ENCODE data around the gene FAM131B. TPM values are rescaled to one million over a fixed set of nuclear protein-coding genes. Genes with fewer than 3 reads are reported as not detected.

The FAM131B gene
- total RNA-seq, 1 donor from 2014 or later: 15.5 TPM

DNA sequence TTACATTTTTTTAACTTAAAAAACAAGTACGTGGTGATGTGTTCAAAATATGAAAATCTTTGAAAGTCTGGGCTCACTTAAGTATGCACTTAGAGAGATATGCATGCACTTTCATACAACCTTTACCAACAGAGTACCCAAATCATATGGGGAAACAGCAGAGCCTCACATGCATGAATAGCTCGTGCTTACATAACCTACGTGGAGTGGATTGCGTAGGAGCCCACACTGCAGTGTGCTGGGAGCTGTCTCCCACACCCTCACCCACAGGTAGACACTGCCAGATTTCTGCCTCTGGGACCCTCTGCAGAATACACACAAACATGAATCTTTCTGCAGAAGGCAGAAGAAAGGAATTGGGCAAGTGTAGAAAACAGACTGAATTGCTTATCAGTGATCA, 46.0 kb downstream of the FAM131B start:
- Mint-ChIP-seq H3K4me3 (no peak overlapping the region), H3K27ac (ENCODE audit: unreplicated experiment) (no peak overlapping the region), H3K9me3 (no peaks in the 10 kb centered on the region), H3K27me3 (ENCODE audit: low read depth) (no peaks in the 10 kb centered on the region), H3K4me1 (no peaks in the 10 kb centered on the region), H3K36me3 (ENCODE audit: low read depth) (peaks cover 14% of the 10 kb centered on the region)
- DNase-seq (ENCODE audit: low read depth, low spot score): no peak
- TF ChIP-seq CTCF (conservative IDR thresholded peaks at IDR 0.05): no peak

DNA sequence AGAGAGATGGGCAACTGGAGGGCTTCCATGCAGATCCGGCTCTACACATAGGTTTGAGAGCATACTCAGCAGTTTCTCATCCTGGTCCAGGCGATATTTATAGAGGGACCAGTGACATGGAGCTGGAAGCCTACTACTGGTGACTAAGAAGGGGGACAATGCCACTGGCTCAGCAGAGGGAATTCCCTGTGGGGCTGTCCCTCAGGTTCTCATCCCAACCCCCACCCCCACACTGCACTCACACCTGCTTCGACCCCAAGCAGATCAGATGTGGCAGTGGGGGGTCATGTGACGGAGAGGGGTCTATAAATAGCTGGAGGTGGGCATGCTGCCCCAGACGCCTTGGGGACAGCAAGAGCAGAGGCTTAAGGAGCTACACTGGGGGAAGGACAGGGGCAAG, 46.7 kb downstream of the FAM131B start, which contains the start of gene CLCN1:
Gene CLCN1 (plus strand): TSS at position 336 of the 400 bp plus-strand sequence. CDS start 102 bp downstream, outside the sequence.
- DNase-seq (ENCODE audit: low read depth, low spot score): no peak
- H3K4me3 Mint-ChIP-seq: no peak within 1 kb of the TSS
- H3K36me3 Mint-ChIP-seq (ENCODE audit: low read depth): peaks cover 17% of the 10 kb centered on the region
- no peak for TF ChIP-seq CTCF (conservative IDR thresholded peaks at IDR 0.05)
- no peaks in the 10 kb centered on the region for H3K4me1 Mint-ChIP-seq
- no peaks in the 10 kb centered on the region for H3K27me3 Mint-ChIP-seq (ENCODE audit: low read depth)
- no peaks in the 10 kb centered on the region for H3K9me3 Mint-ChIP-seq
- peak within 1 kb of the TSS; percentile 5 for H3K27ac Mint-ChIP-seq (ENCODE audit: unreplicated experiment)

- Mint-ChIP-seq H3K4me3 (no peak overlapping the region), H3K4me1 (no peaks in the 10 kb centered on the region), H3K27ac (ENCODE audit: unreplicated experiment) (no peak overlapping the region), H3K36me3 (ENCODE audit: low read depth) (peaks cover 19% of the 10 kb centered on the region), H3K27me3 (ENCODE audit: low read depth) (no peaks in the 10 kb centered on the region), H3K9me3 (no peaks in the 10 kb centered on the region)
- no peak for DNase-seq (ENCODE audit: low read depth, low spot score)
- TF ChIP-seq CTCF (conservative IDR thresholded peaks at IDR 0.05): no peak
These were observed 48.4 kb downstream of the FAM131B start for GRCh38 chr7:143314127-143314526.

- no peak overlapping the region for H3K4me3 Mint-ChIP-seq
- TF ChIP-seq CTCF (conservative IDR thresholded peaks at IDR 0.05): no peak
These were observed 53.9 kb downstream of the FAM131B start for GRCh38 chr7:143308632-143309031.

GRCh38 chr7:143305423-143306070, 57.0 kb downstream of the FAM131B start:
- TF ChIP-seq CTCF (conservative IDR thresholded peaks at IDR 0.05): peak; percentile 70
- Mint-ChIP-seq H3K4me1 (no peaks in the 10 kb centered on the region), H3K27ac (ENCODE audit: unreplicated experiment) (no peak overlapping the region), H3K36me3 (ENCODE audit: low read depth) (peaks cover 38% of the 10 kb centered on the region), H3K9me3 (no peaks in the 10 kb centered on the region), H3K27me3 (ENCODE audit: low read depth) (no peaks in the 10 kb centered on the region), H3K4me3 (no peak overlapping the region)
- peak; percentile 68 for DNase-seq (ENCODE audit: low read depth, low spot score)

More at GRCh38 chr7:143308632-143309031, 53.9 kb downstream of the FAM131B start:
- Mint-ChIP-seq H3K27me3 (ENCODE audit: low read depth) (no peaks in the 10 kb centered on the region), H3K36me3 (ENCODE audit: low read depth) (peaks cover 43% of the 10 kb centered on the region), H3K27ac (ENCODE audit: unreplicated experiment) (no peak overlapping the region), H3K9me3 (no peaks in the 10 kb centered on the region), H3K4me1 (no peaks in the 10 kb centered on the region)
- no peak for DNase-seq (ENCODE audit: low read depth, low spot score)
